Measurements from ENCODE around the gene RAB3D.

DNA sequence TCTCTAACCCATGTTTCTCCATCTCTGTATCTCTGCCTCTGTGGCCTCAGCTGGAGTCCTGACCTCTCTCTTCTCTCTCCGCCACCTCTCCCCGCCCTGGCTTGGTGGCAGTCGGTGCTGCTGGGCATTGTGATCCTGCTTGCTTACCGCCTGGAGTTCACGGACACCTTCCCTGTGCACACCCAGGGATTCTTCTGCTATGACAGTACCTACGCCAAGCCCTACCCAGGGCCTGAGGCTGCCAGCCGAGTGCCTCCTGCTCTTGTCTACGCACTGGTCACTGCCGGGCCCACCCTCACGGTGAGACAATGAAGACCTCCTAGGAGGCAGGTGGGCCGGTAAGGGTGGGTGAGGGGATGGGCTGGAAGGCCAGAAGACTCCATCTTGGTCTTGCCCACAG, 20.0 kb upstream of the RAB3D start:
- TF ChIP-seq EZH2 (IDR thresholded peaks at IDR 0.05; ENCODE audit: low read depth) = no peak
- TF ChIP-seq, protein P1, sequence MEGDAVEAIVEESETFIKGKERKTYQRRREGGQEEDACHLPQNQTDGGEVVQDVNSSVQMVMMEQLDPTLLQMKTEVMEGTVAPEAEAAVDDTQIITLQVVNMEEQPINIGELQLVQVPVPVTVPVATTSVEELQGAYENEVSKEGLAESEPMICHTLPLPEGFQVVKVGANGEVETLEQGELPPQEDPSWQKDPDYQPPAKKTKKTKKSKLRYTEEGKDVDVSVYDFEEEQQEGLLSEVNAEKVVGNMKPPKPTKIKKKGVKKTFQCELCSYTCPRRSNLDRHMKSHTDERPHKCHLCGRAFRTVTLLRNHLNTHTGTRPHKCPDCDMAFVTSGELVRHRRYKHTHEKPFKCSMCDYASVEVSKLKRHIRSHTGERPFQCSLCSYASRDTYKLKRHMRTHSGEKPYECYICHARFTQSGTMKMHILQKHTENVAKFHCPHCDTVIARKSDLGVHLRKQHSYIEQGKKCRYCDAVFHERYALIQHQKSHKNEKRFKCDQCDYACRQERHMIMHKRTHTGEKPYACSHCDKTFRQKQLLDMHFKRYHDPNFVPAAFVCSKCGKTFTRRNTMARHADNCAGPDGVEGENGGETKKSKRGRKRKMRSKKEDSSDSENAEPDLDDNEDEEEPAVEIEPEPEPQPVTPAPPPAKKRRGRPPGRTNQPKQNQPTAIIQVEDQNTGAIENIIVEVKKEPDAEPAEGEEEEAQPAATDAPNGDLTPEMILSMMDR (conservative IDR thresholded peaks at IDR 0.05) = no peak
